Measurements from ENCODE around the gene ACOT7. TPM values are rescaled to one million over a fixed set of nuclear protein-coding genes. Genes with fewer than 3 reads are reported as not detected.

Gene ACOT7
- total RNA-seq, 4 donors from 2014 or later = 3.7 to 13.4 (median 6.3) TPM

DNA sequence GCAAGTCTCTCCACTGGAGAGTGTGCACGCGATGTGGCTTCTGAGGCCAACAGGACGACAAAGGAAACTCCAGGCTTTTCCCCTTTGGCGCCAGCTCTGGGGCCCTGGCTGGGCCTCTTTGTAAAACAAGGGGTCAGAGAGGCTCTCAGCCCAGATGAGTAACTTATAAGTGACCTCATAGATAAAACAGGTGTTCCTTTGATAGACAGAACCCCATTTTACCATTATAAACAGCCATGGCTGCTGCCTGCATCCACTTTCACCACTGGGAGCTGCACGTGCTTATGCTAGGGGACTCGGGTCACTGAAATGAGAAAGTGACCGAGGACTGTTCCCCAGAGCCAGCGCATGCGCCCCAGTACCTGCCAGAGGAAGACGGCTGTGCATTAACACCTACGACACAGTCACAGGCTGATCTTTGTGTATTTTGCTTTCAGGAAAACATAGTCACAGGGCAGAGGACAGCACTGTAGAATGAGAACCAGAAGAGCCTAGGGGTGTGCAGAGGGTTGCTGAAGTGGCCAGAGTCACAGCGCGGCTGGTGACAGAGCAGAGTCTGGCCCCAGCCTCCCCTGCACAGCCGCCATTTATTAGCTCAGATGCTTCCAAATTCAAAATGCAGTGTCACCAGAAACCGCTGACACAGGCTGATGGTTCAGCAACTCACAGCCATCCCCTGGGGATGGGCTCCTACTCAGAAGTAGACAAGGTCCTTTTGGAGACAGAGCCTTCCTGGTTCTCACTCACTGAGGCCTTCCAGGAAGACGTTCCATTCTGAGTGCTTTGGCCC is 175.0 kb downstream of the ACOT7 start:
- peaks cover 2 to 4% of the 10 kb centered on the region in 2 donors for H3K36me3 ChIP-seq
- TF ChIP-seq, protein P1, sequence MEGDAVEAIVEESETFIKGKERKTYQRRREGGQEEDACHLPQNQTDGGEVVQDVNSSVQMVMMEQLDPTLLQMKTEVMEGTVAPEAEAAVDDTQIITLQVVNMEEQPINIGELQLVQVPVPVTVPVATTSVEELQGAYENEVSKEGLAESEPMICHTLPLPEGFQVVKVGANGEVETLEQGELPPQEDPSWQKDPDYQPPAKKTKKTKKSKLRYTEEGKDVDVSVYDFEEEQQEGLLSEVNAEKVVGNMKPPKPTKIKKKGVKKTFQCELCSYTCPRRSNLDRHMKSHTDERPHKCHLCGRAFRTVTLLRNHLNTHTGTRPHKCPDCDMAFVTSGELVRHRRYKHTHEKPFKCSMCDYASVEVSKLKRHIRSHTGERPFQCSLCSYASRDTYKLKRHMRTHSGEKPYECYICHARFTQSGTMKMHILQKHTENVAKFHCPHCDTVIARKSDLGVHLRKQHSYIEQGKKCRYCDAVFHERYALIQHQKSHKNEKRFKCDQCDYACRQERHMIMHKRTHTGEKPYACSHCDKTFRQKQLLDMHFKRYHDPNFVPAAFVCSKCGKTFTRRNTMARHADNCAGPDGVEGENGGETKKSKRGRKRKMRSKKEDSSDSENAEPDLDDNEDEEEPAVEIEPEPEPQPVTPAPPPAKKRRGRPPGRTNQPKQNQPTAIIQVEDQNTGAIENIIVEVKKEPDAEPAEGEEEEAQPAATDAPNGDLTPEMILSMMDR (IDR thresholded peaks at IDR 0.05) = no peak
- no peak for TF ChIP-seq POLR2A (IDR thresholded peaks at IDR 0.05)
- intact Hi-C loops (cut with DNase I) = no loop called here
- DNase-seq = peak in 1 of 2 donors; percentile 18
- no peaks in the 10 kb centered on the region for H3K9me3 ChIP-seq
- no peak overlapping the region for H3K27ac ChIP-seq
- H3K4me1 ChIP-seq = peaks cover 0 to 7% of the 10 kb centered on the region in 2 donors
- WGBS, 2 donors = 74 to 76% methylated on average over 15 of the region's 16 CpGs
- no peak overlapping the region for H3K4me3 ChIP-seq (replicated peaks in 1 of 3)
- no peaks in the 10 kb centered on the region for H3K27me3 ChIP-seq

Small RNA genes within 50 kb of the gene (microRNA-seq; reads per million reads assigned to microRNA genes)
- gene MIR4252 = not detected

Small RNA genes within 50 kb of the gene (small RNA-seq; reads per million reads assigned to genes)
- not detected for gene MIR4252

Other genes starting within 250 kb of the ACOT7 start
- under 1 TPM; 0.15 to 0.94 (median 0.26) TPM for gene CHD5, start 213.4 kb downstream of the ACOT7 start, total RNA-seq
- gene RPL22, start 194.2 kb downstream of the ACOT7 start, total RNA-seq = 100 to 1,000 TPM; 154 to 230 (median 181) TPM
- 10 to 100 TPM; 32.9 to 63.5 (median 47.0) TPM for gene RNF207, start 187.6 kb downstream of the ACOT7 start, total RNA-seq
- gene ICMT, start 157.8 kb downstream of the ACOT7 start, total RNA-seq = 10 to 100 TPM; 66.2 to 86.2 (median 78.1) TPM
- not detected for gene HES3, start 149.6 kb downstream of the ACOT7 start, total RNA-seq
- 1 to 10 TPM in 3 of 4 donors, under 1 TPM in 1; 0.78 to 3.2 (median 1.5) TPM for gene GPR153, start 132.7 kb downstream of the ACOT7 start, total RNA-seq
- not detected for gene HES2, start 26.2 kb upstream of the ACOT7 start, total RNA-seq
- gene ESPN, start 31.0 kb upstream of the ACOT7 start, total RNA-seq = 1 to 10 TPM in 1 of 4 donors, under 1 TPM in 1, not detected in 2; 0.67 to 5.2 TPM
- gene TNFRSF25, start 72.4 kb upstream of the ACOT7 start, total RNA-seq = 10 to 100 TPM in 3 of 4 donors, 1 to 10 TPM in 1; 2.2 to 18.9 (median 10.7) TPM
- 10 to 100 TPM in 1 of 4 donors, 1 to 10 TPM in 3; 5.8 to 12.0 (median 8.4) TPM for gene PLEKHG5, start 97.9 kb upstream of the ACOT7 start, total RNA-seq
- gene NOL9, start 160.7 kb upstream of the ACOT7 start, total RNA-seq = 10 to 100 TPM; 20.1 to 41.6 (median 23.6) TPM
- gene TAS1R1, start 161.5 kb upstream of the ACOT7 start, total RNA-seq = not detected
- 10 to 100 TPM; 22.7 to 33.8 (median 29.4) TPM for gene ZBTB48, start 186.2 kb upstream of the ACOT7 start, total RNA-seq
- gene KLHL21, start 209.1 kb upstream of the ACOT7 start, total RNA-seq = 10 to 100 TPM; 34.9 to 68.4 (median 44.6) TPM
- gene PHF13, start 220.0 kb upstream of the ACOT7 start, total RNA-seq = 10 to 100 TPM in 1 of 4 donors, 1 to 10 TPM in 3; 7.8 to 14.1 (median 9.5) TPM
- 10 to 100 TPM; 21.2 to 35.3 (median 30.5) TPM for gene THAP3, start 231.1 kb upstream of the ACOT7 start, total RNA-seq